ENCODE data around the gene ASPA.

DNA sequence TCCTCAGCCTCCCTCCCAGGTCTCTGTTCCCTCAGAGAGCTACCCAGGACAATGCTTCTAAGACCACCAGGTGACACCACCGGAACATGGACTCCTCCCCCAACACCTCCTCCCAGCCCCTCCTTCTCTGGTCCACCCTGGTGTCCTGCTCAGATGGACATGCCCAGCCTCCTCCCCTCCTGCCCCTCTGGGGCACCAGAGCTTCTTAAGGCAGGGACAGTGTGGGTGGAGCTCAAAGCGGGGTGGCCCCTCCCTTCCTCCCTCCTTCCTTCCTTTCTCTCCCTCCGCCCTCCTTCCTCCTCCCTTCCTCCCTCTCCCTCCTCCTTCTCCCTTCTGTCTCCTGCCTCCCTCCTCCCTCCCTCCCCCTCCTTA, 59.1 kb downstream of the ASPA start:
- no peak for TF ChIP-seq POLR2AphosphoS5 (IDR thresholded peaks at IDR 0.05; ENCODE audit: borderline replicate concordance, low read depth, low read length)
- TF ChIP-seq EZH2 (IDR thresholded peaks at IDR 0.05): no peak
- TF ChIP-seq FOXP2 (optimal IDR thresholded peaks at IDR 0.05; ENCODE audit: control extremely low read depth, extremely low read length, insufficient read depth): no peak

Measured in SK-N-MC (cell line).